SU-DHL-6 (cell line): ENCODE results near the gene APBA2.

Experiments
- H2AFZ ChIP-seq: fragments of 200-600 bp; sonication (generic); 2 replicates; pipeline ENCODE4 v1.6.1; 2014; ENCODE audit warnings: low read depth, mild to moderate bottlenecking, moderate library complexity, mixed read lengths, antibody characterized with exemption, low read length; ENCODE audit not compliant: severe bottlenecking
- H3F3A ChIP-seq: fragments of 200-600 bp; shearing (Covaris generic); 2 replicates; pipeline ENCODE4 v1.6.0; 2016; ENCODE audit warnings: antibody characterized with exemption, mild to moderate bottlenecking; ENCODE audit not compliant: insufficient read depth
- H3K27ac ChIP-seq: fragments of 200-600 bp; sonication (generic); 2 replicates; pipeline ENCODE4 v1.5.1; 2016; ENCODE audit warnings: low read depth, mild to moderate bottlenecking, low read length, moderate library complexity, mixed read lengths
- H3K27me3 ChIP-seq: fragments of 200-600 bp; sonication (generic), shearing (Covaris generic); 2 replicates; pipeline ENCODE4 v1.6.0; 2014; ENCODE audit warnings: mild to moderate bottlenecking, low read length
- H3K36me3 ChIP-seq: fragments of 200-600 bp; sonication (generic); 2 replicates; pipeline ENCODE4 v1.6.1; 2014; ENCODE audit warnings: mild to moderate bottlenecking, low read length, mixed read lengths
- H3K4me2 ChIP-seq: fragments of 300-600, 200-600 bp; shearing (Covaris generic), sonication (generic); 2 replicates; pipeline ENCODE4 v1.6.0; 2014; ENCODE audit warnings: low read length, low read depth, mild to moderate bottlenecking; ENCODE audit not compliant: poor library complexity, severe bottlenecking
- H3K4me3 ChIP-seq: fragments of 200-600 bp; sonication (generic); 2 replicates; pipeline ENCODE4 v1.5.1; 2014; ENCODE audit warnings: antibody characterized with exemption, low read length, mild to moderate bottlenecking, mixed read lengths; ENCODE audit not compliant: insufficient read depth, poor library complexity, severe bottlenecking
- H3K79me2 ChIP-seq: fragments of 200-600 bp; sonication (generic); 2 replicates; pipeline ENCODE4 v1.6.1; 2014; ENCODE audit warnings: mild to moderate bottlenecking, low read length, moderate library complexity; ENCODE audit not compliant: insufficient read depth
- H3K9ac ChIP-seq: fragments of 200-600 bp; sonication (generic); 2 replicates; pipeline ENCODE4 v1.7.0; 2014; ENCODE audit warnings: mild to moderate bottlenecking, low read length
- H3K9me2 ChIP-seq: fragments of 200-600 bp; sonication (generic); replicated peaks from 2 replicates; pipeline ENCODE4 v1.6.1; 2014; ENCODE audit warnings: low read length; ENCODE audit not compliant: insufficient read depth
- H3K9me3 ChIP-seq: fragments of 200-600 bp; sonication (generic); 2 replicates; pipeline ENCODE4 v1.6.1; 2014; ENCODE audit warnings: low read length, mixed read lengths; ENCODE audit not compliant: insufficient read depth
- H4K20me1 ChIP-seq: fragments of 200-600 bp; sonication (generic); 2 replicates; pipeline ENCODE4 v1.6.1; 2014; ENCODE audit warnings: low read depth, mild to moderate bottlenecking, antibody characterized with exemption, low read length, moderate library complexity, mixed read lengths
- CTCF ChIP-seq: fragments of 200-600 bp; sonication (generic); IDR thresholded peaks from one replicate; pipeline ENCODE4 v1.5.1; 2017; ENCODE audit warnings: antibody characterized with exemption, mild to moderate bottlenecking, low read length, moderate library complexity; ENCODE audit not compliant: insufficient read depth, poor library complexity, severe bottlenecking
- EZH2phosphoT487 ChIP-seq: fragments of 200-600 bp; sonication (generic), shearing (Covaris generic); conservative IDR thresholded peaks from 2 replicates; pipeline ENCODE4 v1.6.1; 2018; ENCODE audit warnings: mild to moderate bottlenecking, antibody characterized with exemption, low read length, moderate library complexity, mixed read lengths

The APBA2 gene

GRCh38 chr15:29083858-29084257 lies 198.1 kb downstream of the APBA2 start:
- no peak overlapping the region for H3K27ac ChIP-seq
- H3K4me3 ChIP-seq, result no peak overlapping the region
- no peaks in the 10 kb centered on the region for H3K27me3 ChIP-seq
- no peaks in the 10 kb centered on the region for H3K79me2 ChIP-seq
- no peaks in the 10 kb centered on the region for H3K9me2 ChIP-seq
- H3F3A ChIP-seq, result no peaks in the 10 kb centered on the region
- H3K36me3 ChIP-seq, result no peaks in the 10 kb centered on the region
- TF ChIP-seq CTCF (no peak), EZH2phosphoT487 (no peak)
- no peaks in the 10 kb centered on the region for H4K20me1 ChIP-seq
- H3K9ac ChIP-seq, result no peak overlapping the region
- H3K4me2 ChIP-seq, result no peak overlapping the region
- H2AFZ ChIP-seq, result no peak overlapping the region
- H3K9me3 ChIP-seq, result no peaks in the 10 kb centered on the region

GRCh38 chr15:29086001-29086400 lies 200.2 kb downstream of the APBA2 start:
- H3K9me3 ChIP-seq, result no peaks in the 10 kb centered on the region
- H3K4me2 ChIP-seq, result no peak overlapping the region
- no peaks in the 10 kb centered on the region for H3F3A ChIP-seq
- no peaks in the 10 kb centered on the region for H3K36me3 ChIP-seq
- H3K27ac ChIP-seq, result no peak overlapping the region
- no peaks in the 10 kb centered on the region for H3K79me2 ChIP-seq
- no peaks in the 10 kb centered on the region for H3K9me2 ChIP-seq
- no peak overlapping the region for H2AFZ ChIP-seq
- no peak overlapping the region for H3K4me3 ChIP-seq
- H3K27me3 ChIP-seq, result no peaks in the 10 kb centered on the region
- H3K9ac ChIP-seq, result no peak overlapping the region
- no peaks in the 10 kb centered on the region for H4K20me1 ChIP-seq
- no peak for TF ChIP-seq EZH2phosphoT487

- Histone ChIP-seq H3K9ac (no peak overlapping the region), H3K79me2 (no peaks in the 10 kb centered on the region), H3K4me2 (no peak overlapping the region), H2AFZ (no peak overlapping the region), H3K9me2 (no peaks in the 10 kb centered on the region), H3K4me3 (no peak overlapping the region), H3K27me3 (no peaks in the 10 kb centered on the region), H3K9me3 (no peaks in the 10 kb centered on the region), H3K27ac (no peak overlapping the region), H3K36me3 (no peaks in the 10 kb centered on the region), H4K20me1 (no peaks in the 10 kb centered on the region), H3F3A (no peaks in the 10 kb centered on the region)
- no peak for TF ChIP-seq CTCF
- TF ChIP-seq EZH2phosphoT487, result no peak
Observed at GRCh38 chr15:29086891-29087290, 201.1 kb downstream of the APBA2 start.

GRCh38 chr15:29087521-29088285 lies 201.9 kb downstream of the APBA2 start:
- no peaks in the 10 kb centered on the region for H3K27me3 ChIP-seq
- H3K79me2 ChIP-seq, result no peaks in the 10 kb centered on the region
- H3K36me3 ChIP-seq, result no peaks in the 10 kb centered on the region
- H3K9me3 ChIP-seq, result no peaks in the 10 kb centered on the region
- H3K4me2 ChIP-seq, result no peak overlapping the region
- H3K27ac ChIP-seq, result no peak overlapping the region
- no peak for TF ChIP-seq CTCF
- no peak for TF ChIP-seq EZH2phosphoT487
- no peak overlapping the region for H2AFZ ChIP-seq
- H3K9me2 ChIP-seq, result no peaks in the 10 kb centered on the region
- no peak overlapping the region for H3K4me3 ChIP-seq
- H4K20me1 ChIP-seq, result no peaks in the 10 kb centered on the region
- H3K9ac ChIP-seq, result no peak overlapping the region
- no peaks in the 10 kb centered on the region for H3F3A ChIP-seq
